Activated CD4-positive, alpha-beta T cell treated with anti-CD3 and anti-CD28 coated beads for 4 hours (primary cell): ENCODE results near the gene CPB2.

Source experiments
- DNase-seq, 2 donors: peaks; one replicate each; pipeline ENCODE4 v3.0.0-alpha.2; 2020

The CPB2 gene

GRCh38 chr13:46045424-46045823, 59.4 kb downstream of the CPB2 start:
- no peak for DNase-seq

DNA sequence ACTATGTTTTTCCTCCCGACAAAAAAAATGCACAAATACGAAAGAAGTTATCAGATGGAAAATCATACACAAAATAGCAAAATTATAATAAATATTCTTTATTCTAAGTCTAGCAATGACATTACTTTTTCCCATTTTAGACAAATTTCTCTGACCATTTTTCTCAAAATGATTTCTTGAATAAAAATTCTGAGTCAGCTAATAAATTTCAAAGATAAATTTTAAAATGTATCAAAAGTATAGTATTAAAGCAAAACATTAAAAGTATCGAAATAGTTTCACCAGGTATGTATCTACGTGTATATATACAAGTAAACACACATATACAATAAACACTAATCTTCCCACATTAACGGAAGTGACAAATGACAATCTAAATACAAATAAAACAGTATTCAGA, 61.2 kb downstream of the CPB2 start:
- no peak for DNase-seq

- DNase-seq: no peak
Observed at GRCh38 chr13:46041419-46041839, 63.4 kb downstream of the CPB2 start.

GRCh38 chr13:46040763-46041162, 64.1 kb downstream of the CPB2 start:
- DNase-seq: no peak

DNA sequence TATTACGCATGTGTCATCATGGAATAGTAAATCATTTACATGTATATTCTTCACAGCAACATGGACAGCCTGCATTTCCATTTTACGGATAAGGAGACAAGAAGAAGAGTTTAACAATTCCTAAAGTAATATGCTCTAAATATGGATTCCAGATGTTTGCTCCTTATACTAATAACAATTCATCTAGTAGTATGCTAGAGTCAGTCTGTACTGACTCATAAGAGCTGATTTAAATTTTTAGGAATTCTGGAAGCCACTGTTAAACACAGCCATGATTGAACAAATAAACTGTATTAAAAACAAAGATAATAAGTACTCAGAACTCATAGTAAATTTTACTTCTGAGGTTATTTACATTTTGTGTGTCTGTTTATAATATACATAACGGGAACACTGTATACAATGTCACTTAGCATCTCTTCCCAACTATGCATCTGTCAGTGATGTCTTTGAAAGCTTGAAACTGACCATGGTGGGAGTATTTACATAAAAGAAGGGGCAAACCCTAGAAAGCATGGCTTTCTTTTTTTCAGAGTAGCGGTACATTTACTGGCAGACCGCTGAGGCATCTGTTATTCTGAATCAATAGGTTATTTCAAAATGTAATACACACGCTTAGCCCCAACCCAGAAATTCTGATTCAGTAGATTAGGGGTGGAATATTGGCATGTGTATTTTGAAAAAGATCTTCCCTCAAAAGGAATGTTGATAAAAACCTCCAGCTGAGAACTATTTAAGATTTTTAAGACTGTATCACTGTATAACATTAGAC, 65.2 kb downstream of the CPB2 start:
- DNase-seq: no peak

DNA sequence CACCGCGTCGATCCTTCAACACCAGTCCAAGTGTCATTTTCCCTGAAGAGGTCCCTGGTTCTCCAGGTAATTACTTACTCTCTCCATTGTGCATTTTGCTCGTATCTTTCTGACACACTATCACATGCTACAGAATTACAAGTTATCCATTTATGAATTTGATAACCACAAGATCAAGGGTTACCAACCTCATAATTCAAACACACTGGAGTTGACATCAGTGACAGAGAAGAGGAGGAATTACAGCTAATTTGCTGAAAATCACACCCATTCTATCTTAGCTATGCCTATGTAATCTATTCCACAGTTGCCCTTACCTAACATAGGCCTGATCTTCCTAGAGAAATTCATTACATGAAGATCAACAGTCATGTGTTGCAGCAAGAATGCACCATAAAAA, 66.5 kb downstream of the CPB2 start:
- DNase-seq: no peak

DNA sequence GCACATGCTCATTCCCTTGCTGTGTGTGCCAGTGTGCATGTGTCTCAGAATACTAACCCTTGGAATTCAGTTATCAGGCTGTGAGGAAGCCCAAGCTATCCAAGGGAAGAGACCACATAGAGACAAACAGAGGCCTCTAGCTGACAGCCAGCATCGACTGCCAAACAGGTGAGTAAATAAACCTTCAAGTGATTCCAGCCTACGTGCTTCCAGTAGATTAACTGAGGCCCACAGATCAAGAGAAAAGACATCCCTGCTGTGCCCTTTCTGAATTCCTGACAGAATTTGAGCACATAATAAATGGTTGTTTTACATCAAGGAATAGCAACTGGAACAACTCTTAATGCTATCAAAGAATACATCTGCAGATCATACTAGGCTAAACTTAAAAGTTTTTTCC, 69.8 kb downstream of the CPB2 start:
- DNase-seq: no peak

DNA sequence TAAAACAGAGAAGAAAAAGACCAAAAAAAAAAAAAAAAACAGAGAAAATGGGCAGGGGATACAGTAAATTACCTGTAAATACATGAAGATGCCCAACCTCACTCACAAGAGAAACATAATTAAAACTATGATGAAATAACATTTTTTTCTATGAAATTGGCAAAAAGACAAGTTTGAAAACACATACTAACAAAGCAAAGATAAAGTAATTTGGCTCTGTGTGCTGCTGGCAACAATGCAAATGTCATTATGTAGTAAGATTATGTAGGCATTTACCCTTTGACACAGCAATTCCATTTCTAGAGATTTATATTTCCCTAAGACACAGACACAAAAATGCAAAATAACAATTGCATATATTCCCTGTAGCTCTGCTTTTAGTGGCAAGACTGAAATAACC, 72.5 kb downstream of the CPB2 start:
- DNase-seq: no peak

- no peak for DNase-seq
Observed at GRCh38 chr13:46031581-46032263, 73.1 kb downstream of the CPB2 start.

DNA sequence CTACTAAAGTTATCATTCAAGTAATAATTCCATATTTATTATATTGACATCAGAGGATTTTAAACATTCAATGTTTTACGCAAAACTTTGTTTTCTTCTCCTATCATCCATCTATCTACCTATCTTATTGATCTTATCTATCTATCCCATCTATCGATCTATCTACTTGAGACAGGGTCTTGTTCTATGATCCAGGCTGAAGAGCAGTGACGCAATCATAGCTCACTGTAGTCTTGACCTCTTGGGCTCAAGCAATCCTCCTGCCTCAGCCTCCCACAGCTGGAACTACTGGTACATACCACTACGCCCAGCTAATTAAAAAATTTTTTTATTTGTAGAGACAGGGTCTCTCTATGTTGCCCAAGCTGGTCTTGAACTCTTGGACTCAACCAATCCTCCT, 79.7 kb downstream of the CPB2 start:
- DNase-seq: no peak

- DNase-seq: no peak
Observed at GRCh38 chr13:46022481-46022880, 82.4 kb downstream of the CPB2 start.

- no peak for DNase-seq
Observed at GRCh38 chr13:46016216-46016615, 88.6 kb downstream of the CPB2 start.

GRCh38 chr13:46015366-46015765, 89.5 kb downstream of the CPB2 start:
- no peak for DNase-seq

DNA sequence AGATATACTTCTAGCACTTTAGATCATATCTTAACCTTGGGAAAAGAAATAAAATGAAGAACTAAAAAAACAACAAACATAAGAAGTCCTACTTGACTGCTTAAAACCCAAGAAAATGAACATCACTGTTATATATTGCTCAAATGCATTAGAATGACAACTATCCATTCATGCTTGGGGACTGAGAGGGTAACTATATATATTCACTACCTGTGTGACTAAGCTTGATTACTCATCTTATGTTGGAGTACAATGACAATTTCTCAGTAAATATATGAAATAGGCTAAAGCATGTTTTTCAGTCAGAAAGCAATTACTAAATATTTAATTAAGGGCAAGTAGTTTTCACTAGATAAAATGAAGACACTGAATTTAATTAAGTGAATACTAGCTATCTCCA, 92.4 kb downstream of the CPB2 start:
- DNase-seq: no peak

DNA sequence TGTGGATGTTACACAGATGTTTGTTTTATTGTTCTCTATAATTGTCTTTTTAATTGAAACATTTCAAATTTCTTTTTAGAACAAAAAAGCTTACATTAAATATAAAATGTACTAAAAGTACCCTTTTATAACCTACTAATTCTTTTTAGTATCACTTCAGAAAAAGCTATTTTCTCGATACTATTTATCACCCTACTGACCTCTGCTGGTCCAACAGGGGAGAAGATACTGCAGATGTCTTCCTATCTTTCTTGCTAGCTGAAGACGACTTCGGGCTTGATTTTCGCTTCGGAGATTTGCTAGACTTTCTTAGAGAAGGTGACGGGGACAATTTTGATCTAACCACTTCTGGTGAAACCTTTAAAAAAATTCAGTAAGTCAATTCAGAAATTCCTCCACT, 94.7 kb downstream of the CPB2 start:
- DNase-seq: no peak

DNA sequence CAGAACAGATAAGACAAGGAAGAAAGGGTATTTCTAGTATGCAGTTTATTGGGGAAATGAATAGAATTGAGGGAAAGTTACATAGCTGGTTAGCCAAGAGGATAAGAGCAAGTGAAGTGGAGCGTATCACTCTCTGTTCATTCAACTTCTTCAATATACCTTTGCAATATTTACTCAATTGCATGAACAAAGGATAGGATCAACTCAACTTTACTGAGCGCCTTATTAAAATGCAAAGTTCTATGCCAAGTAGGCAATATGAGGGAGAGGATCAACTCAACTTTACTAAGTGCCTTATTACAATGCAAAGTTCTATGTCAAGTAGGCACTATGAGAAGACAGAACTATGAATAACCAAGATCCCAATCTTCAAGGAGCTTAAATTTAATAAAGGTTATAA, 96.2 kb downstream of the CPB2 start:
- DNase-seq: no peak

DNA sequence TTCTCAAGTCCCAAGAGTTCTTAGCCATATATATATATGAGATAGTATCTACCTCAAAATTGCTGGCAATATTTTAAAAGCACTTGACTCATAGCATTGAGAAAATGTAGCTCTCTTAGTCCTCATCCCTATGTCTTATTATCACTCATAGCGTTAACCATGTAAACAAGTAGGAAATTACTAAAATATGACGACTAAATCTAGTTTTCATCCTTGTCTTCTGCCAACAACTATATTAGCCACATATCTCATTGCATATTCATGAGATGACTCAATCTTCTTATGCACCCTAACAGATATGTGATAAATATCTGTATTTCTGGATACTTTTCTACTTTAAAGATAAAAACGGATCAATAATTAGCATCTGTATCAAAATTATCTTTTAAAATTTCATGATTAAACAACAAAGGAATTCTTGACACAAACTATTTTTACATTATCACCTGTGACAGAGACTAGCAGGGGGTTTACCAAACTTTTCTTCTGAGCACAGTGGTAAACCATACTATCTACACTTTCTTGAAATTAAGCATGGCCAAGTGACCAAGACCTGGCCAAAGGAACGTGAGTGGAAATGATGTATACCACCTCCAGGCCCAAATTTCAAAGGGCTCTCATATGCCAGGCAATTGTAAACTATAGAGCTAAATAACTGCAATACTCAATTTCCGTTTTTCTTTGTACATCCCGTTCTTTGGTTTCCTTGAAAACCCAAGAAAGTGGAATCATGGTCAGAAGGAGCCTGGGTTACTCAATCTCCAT, 98.0 kb downstream of the CPB2 start:
- no peak for DNase-seq

DNA sequence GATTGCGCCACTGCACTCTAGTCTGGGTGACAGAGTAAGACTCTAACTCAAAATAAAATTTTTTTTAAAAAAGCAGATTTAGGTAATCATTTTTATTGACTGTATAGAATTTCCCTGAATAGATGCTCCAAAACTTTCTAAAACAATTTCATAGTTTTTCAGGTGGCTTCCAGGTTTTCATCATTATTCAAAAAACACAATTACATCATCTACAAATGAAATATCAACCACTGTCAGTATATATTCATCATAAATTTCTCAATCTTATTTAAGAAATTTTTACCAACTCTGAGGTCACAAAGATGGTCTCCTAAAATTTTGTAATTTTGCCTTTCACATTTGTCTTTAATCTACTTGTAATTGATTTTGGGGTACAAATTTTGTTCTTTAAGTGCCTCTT, 100.3 kb downstream of the CPB2 start:
- no peak for DNase-seq
